D721Med (cell line): ENCODE data around the gene CCNYL1.
"Not testable (repeated sequence)": the region's sequence is repeated elsewhere in the genome, so short reads cannot be mapped to it uniquely, and the experiment has no call there.

ENCODE experiments used
- DNase-seq: peaks from one replicate; pipeline ENCODE4 v3.0.0; 2011; ENCODE audit warnings: low spot score; ENCODE audit not compliant: insufficient read length
- FAIRE-seq: peaks from 2 replicates; lab custom pipeline; 2011; peaks lifted over from hg19 to GRCh38; lab: Jason Lieb, UNC
- TF ChIP-seq, protein P1 (sequence below): IDR thresholded peaks from 2 replicates; pipeline ENCODE4 v1.5.1; 2012; ENCODE audit warnings: mild to moderate bottlenecking, control low read depth; ENCODE audit not compliant: insufficient read depth; ENCODE audit errors: missing control alignments

The CCNYL1 gene

DNA sequence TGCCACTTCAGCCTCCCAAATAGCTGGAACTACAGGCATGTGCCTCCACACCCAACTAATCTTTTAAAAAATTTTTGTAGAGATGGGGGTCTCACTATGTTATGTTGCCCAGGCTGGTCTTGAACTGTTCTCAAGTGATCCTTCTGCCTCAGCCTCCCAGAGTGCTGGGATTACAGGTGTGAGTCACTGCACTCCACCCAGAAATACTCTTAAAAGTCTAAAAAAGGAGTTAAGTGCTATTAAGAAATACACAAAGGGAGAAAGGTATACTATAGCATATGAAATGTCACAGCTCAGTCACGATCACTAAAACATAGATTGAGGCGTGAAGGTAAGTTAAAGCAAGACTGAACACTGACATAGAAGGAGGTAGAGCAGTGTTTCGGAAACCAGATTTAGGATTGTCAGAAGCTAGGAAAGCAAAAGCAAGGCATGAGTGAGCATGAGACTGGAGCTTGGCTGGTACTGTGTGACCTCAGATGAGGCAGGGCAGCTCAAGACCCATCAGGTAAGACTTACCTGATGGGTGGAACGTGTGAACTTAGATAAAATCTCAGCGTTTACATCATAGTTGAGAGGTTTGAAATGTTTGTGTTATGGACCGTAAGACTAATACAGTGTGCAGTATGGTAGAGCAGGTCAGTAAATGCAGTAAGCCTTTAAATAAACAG is 9.2 kb downstream of the CCNYL1 start:
- TF ChIP-seq, protein P1, sequence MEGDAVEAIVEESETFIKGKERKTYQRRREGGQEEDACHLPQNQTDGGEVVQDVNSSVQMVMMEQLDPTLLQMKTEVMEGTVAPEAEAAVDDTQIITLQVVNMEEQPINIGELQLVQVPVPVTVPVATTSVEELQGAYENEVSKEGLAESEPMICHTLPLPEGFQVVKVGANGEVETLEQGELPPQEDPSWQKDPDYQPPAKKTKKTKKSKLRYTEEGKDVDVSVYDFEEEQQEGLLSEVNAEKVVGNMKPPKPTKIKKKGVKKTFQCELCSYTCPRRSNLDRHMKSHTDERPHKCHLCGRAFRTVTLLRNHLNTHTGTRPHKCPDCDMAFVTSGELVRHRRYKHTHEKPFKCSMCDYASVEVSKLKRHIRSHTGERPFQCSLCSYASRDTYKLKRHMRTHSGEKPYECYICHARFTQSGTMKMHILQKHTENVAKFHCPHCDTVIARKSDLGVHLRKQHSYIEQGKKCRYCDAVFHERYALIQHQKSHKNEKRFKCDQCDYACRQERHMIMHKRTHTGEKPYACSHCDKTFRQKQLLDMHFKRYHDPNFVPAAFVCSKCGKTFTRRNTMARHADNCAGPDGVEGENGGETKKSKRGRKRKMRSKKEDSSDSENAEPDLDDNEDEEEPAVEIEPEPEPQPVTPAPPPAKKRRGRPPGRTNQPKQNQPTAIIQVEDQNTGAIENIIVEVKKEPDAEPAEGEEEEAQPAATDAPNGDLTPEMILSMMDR, result no peak
- DNase-seq (no peak), FAIRE-seq (no peak)

DNA sequence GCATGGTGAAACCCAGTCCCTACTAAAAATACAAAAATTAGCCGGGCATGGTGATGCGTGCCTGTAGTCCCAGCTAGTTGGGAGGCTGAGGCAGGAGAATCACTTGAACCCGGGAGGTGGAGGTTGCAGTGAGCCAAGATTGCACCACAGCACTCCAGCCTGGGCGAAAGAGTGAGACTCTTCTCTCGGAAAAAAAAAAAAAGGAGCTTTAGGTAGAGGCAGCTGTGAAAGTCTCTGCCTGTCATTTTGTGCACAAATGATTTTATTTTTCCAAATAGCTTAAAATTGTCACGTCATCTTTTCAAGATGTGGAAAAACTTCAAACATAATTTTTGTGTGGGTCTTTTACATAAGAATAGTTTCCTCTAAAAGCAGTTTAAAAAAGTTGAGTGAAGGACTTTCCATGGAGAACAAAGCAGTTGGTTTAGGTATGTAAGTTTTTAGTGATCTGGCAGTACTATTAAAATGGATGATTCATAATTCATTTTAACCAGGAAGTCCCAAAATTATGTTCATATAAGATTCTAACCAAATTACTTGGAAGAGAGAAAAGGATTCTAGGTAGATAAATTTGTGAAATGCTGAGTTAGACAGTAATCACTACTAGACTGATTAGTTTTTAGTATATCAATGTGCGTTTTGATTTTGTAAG is 11.5 kb downstream of the CCNYL1 start:
- TF ChIP-seq, protein P1, result no peak
- DNase-seq (no peak), FAIRE-seq (no peak)

DNA sequence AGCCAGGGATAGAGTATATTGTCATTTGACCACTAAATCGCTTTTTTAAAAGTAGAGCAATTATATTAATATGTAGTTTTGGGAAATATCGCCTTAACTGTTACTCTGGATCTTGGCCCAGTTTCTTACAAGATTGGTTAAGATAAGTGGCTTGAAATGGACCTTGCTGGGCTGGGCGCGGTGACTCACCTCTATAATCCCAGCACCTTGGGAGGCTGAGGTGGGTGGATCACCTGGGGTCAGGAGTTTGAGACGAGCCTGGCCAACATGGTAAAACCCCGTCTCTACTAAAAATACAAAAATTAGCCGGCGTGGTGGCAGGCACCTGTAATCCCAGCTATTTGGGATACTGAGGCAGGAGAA is 12.0 kb downstream of the CCNYL1 start:
- not testable (repeated sequence) for DNase-seq, FAIRE-seq

GRCh38 chr2:207724113-207724512 is 12.7 kb downstream of the CCNYL1 start:
- TF ChIP-seq, protein P1, result no peak
- no peak for DNase-seq
- no peak for FAIRE-seq

- DNase-seq (no peak), FAIRE-seq (no peak)
- TF ChIP-seq, protein P1, result no peak
Observed at GRCh38 chr2:207725873-207726578, 14.6 kb downstream of the CCNYL1 start.

GRCh38 chr2:207727261-207727660 is 15.8 kb downstream of the CCNYL1 start:
- TF ChIP-seq, protein P1, result no peak
- no peak for FAIRE-seq
- no peak for DNase-seq

DNA sequence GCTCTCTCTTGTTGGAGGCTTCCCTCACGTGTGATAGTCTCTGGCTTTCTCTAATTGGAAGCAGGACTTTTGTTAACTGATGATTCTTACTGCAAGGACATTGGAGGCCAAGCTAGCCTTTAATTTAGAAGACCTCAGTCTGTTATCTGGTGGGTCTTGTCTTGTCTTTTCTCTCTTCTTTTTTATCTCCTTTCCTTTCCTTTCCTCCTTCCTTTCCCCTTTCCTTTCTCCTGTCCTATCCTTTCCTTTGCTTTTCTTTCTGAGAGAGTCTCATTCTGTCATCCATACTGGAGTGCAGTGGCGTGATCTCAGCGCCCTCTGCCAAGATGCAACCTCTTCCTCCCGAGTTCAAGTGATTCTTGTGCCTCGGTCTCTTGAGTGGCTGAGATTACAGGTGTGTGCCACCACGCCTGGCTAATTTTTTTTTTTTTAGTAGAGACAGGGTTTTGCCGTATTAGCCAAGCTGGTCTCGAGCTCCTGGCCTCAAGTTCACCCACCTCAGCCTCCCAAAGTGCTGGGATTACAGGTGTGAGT is 18.1 kb downstream of the CCNYL1 start:
- DNase-seq (no peak), FAIRE-seq (no peak)
- TF ChIP-seq, protein P1, result no peak
